Activated T-helper 1 cell treated with Interleukin-2 at 50 U/mL for 16 hours (primary cell): ENCODE data around the gene PITX1.
"Not testable (repeated sequence)": the region's sequence is repeated elsewhere in the genome, so short reads cannot be mapped to it uniquely, and the experiment has no call there.

Experiments used
- DNase-seq: peaks from one replicate; pipeline ENCODE4 v3.0.0-alpha.2; 2020; ENCODE audit warnings: low read depth

The PITX1 gene

GRCh38 chr5:135033901-135034235, at the start of gene PITX1:
Gene PITX1, minus strand, starts transcription at chr5:135034228. Its CDS starts 347 bp downstream, at chr5:135033881.
- no peak for DNase-seq

- not testable (repeated sequence) for DNase-seq
Measured at GRCh38 chr5:135083334-135083733, 49.3 kb upstream of the PITX1 start.

GRCh38 chr5:135081240-135081639, 47.2 kb upstream of the PITX1 start:
- no peak for DNase-seq

- no peak for DNase-seq
Measured at GRCh38 chr5:135079760-135080159, 45.7 kb upstream of the PITX1 start.

DNA sequence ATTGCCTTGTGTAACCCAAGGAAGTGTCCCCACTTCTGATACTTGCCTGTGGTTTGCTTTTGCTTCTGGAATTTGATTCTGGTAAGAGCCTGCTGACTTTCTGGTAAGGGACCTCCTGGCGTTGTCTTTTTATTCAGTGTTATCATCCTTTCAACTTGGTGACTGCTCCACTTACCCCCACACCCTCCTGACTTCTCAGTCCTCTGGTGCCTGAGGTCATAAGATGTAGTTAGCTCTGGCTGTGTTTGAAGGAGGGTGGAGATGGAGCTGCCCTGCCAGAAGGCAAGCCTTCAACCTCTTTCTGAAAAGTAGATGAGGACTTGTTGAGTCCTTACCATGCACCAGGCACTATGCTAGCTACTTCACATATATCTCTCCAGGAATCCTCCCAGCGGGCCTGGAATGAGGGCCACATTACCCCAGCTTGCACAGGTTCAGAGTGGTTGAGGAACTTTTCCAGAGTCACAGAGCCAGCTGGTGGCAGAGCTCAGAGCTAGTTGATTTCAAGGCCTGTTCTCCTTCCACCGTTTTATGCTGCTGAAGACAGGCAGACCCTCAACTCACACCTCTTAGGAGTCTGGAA, 45.2 kb upstream of the PITX1 start:
- DNase-seq = no peak

DNA sequence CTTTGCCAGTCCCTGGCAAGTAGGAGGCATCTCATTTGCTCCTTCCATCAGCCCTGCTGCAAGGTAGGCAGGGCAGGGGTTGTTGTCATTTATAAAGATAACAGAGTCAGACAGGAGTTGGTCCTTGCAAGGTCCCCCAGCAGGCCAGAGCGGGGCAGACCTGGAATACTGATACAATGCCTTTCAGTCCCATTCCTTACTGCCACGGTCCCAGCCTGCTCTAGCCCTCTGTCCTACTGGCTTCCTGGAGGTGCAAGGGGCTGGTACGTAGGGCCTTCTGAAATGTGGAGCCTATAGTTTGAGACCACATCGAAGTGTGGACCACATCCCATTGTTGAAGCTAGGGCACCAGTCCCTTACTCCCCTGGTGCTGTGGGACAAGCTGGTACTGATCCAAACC, 42.8 kb upstream of the PITX1 start:
- DNase-seq = no peak

GRCh38 chr5:135076051-135076491, 42.0 kb upstream of the PITX1 start:
- no peak for DNase-seq

DNA sequence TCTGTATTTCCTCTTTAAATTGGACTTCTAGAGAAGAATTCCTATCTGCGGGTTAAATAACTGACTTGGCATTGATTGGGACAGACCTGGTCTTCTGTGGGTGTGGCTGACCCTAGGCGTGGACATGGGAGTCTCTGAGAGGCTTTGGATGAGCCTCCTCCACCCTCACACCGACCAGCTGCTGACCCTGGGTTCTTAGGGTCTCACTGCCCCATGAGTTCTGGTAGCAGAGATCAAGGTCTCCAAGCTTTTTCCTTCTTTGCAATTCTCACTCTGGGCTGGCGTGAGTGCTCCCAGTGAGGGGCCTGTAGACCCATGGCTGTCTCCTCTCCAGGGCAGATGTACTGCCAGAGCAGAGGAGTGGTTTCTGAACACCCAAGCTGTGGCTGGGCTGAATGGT, 41.6 kb upstream of the PITX1 start:
- DNase-seq = no peak

- no peak for DNase-seq
Measured at GRCh38 chr5:135073761-135074345, 39.8 kb upstream of the PITX1 start.

DNA sequence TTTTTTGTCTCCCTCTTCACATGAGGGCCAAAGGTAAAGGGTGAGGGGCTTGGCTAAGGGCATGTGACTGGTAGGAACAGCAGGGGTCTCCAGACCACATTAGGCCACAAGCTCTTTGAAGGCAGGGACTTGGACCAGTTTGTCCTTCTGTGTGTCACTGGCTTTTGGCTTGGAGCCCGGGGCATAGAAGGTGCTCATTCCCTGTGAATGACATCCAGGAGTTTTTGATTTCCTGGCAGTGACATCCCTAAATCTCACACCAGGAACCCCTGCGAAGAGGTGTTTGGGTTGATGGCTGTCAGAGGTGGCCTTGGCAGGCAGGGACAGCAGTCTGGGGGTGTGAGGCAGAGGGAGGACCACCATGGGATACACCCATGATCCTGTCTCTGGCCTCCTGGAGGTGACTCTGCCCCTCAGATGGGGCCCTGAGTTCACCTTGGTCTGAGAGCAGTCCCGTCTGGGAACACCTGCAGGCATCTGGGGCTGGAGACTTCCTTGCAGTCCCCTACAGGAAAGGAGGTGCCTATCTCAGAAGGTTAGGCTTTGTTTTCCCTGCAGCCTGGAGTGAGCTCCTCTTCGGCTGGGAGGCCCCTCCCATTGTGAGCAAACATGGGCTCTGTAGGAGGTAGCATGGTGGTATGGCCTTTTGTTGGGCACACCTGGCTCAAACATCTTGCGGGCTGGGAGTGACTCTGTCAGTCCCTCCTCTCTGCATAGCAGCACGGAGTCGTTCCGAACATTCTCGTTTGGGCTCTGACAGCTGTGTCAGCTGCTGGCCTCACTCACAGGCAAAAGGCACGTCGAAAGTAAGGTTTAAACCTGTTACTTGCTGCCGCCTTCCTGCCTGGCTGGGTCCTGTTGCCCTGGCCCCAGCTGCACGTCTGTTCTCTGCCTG, 38.6 kb upstream of the PITX1 start:
- DNase-seq = no peak

GRCh38 chr5:135071311-135071710, 37.3 kb upstream of the PITX1 start:
- no peak for DNase-seq

DNA sequence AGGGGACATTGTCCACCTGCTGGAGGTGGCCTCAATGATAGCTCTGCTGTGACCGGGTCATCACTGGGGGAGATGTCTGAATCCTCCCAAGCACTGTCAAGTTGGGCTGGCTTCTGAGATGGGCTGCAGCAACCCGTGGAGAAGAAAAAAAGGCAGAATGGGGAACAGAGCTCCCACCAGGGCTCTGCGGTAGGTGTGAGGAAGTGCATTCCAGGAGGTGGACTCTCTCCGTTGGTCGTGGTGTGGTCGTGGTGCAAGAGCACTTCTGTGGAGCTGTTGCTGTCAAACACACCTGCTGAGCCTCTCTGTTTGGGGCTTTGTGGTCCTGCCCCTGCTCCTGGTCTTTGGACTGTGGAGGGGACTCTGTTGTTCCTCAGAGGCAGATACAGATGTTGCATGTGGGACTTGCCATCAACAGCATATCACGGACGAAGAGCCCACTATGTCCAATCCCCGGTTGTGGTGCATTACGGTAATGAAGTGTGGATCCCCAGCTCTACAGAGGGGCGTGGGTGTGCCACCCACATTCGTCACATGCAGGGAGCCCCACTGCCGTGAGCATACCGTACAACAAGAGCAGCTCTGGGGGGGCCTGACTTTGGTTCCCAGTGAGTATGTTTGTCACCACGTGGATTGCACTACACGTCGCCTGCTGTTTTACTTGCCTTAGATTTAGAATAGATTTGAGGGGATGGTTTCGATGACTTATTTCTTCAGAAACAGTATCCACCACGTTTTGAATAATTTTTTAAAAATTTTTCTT, 36.0 kb upstream of the PITX1 start:
- DNase-seq = no peak

GRCh38 chr5:135069016-135069770, 35.2 kb upstream of the PITX1 start:
- no peak for DNase-seq

DNA sequence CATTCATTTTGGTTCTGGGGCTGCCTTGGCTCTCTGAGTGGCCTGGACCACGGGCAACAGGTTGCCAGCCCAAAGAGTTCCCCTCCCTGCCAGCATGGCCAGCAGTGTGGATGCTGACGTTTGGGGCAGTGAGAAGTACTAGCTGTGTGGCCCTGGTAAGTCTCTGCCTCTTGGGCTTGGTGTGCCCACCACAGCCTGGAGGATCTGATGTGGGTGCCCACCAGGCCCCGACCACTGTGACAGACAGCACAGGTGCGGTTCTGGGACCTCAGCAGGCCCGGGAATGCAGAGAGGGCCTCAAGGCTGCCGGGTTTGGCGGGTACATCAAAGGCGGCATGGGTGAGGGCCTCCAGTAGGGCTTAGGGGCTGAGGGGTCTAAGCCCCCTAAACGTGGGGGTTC, 33.6 kb upstream of the PITX1 start:
- no peak for DNase-seq

GRCh38 chr5:135066781-135067180, 32.8 kb upstream of the PITX1 start:
- DNase-seq = no peak

- no peak for DNase-seq
Measured at GRCh38 chr5:135065306-135066265, 31.6 kb upstream of the PITX1 start.

DNA sequence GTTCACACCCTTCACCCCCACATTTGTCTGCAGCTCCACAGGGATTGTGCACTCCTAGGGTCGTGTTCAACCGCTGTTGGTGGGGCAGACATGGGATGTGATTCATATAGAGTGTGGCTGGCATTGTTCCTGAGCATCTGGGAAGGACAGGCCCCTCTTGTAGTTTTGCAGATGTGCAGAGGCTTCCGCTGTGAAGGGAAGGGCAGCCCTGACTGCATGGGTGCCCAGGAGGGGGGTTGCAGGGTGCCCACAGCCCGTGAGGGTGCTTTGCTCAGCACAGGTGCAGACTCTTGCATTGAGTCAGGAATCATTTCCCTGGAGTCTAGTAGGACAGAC, 30.2 kb upstream of the PITX1 start:
- DNase-seq = no peak

DNA sequence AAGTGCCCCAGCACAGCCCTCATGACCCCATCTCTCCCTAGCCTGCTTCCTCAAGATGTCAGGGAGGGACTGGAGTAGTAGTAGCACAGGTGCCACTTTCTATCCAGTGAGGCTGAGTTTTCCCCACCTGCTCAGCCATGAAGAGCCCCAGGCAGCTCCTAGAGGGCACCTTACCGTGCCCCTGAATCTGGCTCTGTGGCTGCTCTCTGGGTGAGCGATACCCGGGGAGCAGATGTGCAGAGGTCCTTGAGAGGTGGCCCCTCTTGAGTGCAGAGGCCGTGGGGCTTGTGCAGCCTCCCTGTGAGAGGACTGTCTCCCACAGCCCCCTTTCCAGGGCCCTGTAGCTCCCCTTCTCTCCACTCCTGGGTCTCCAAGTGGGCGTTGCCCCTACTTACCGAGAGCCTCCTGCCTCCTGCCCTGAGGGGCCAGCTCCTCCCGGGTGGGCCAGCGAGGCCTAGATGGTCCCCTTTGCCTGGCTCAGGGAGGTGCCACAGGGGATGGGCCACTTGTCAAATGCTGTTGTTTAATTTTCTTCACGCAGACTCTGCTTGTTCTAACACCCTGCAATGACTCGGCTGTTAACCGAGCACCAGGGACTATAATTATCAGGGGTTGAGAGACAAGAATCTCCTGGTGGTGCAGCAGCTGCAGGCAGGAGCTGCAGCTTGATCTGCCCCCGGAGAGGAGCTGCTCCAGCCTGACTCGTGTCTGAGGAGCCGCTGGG, 29.6 kb upstream of the PITX1 start:
- DNase-seq = no peak

- DNase-seq = no peak
Measured at GRCh38 chr5:135063056-135063445, 29.0 kb upstream of the PITX1 start.
